ENCODE results near the gene FER1L5. TPM values are rescaled to one million over a fixed set of nuclear protein-coding genes. Genes with fewer than 3 reads are reported as not detected.

FER1L5 gene
- total RNA-seq, 1 experiment from 2014 or later: 1.2 TPM

DNA sequence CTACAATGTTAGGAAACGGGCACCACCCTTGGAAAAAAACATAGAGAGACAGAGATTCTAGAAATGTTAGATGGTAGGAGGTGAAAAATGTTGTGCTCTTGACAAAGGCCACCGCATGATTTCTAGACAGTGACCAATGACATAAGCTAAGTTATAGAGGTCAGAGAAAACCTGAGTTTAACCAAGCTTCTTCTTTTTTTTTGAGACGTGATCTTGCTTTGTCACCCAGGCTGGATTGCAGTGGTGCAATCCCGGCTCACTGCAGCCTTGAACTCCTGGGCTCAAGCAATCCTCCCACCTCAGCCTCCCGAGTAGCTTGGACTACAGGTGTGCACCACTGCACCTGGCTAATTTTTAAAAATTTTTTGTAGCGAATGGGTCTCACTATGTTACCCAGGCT, 13.0 kb downstream of the FER1L5 start:
- H3K9ac ChIP-seq (ENCODE audit: extremely low read depth, insufficient read length, low read length): no peak overlapping the region
- no peak overlapping the region for H2BK20ac ChIP-seq (ENCODE audit: low read depth, low read length, poor library complexity, severe bottlenecking)
- no peak overlapping the region for H2AK5ac ChIP-seq (ENCODE audit: insufficient read length, low read length)
- H2BK5ac ChIP-seq (ENCODE audit: insufficient read length, low read length): no peak overlapping the region
- H3K79me1 ChIP-seq (ENCODE audit: insufficient read depth, low read depth, low read length, poor library complexity, severe bottlenecking): no peaks in the 10 kb centered on the region
- no peaks in the 10 kb centered on the region for H3K79me2 ChIP-seq (ENCODE audit: insufficient read depth, low read length)
- no peak overlapping the region for H2BK12ac ChIP-seq (ENCODE audit: insufficient read length, low read depth, low read length)
- Mint-ChIP-seq H3K27ac (no peak overlapping the region), H3K36me3 (ENCODE audit: insufficient read depth in 1 of 3, low read depth in 3 of 3) (peaks cover 0 to 4% (median 0%) of the 10 kb centered on the region in 3 experiments; a peak in 2 of 7 replicates), H3K4me3 (no peak overlapping the region), H3K27me3 (ENCODE audit: low read depth) (peaks cover 2% of the 10 kb centered on the region; the same call in 1 of the 2 replicates), H3K4me1 (no peaks in the 10 kb centered on the region), H3K9me3 (no peaks in the 10 kb centered on the region)
- no peaks in the 10 kb centered on the region for H3K9me3 ChIP-seq (ENCODE audit: control insufficient read depth, low read depth, low read length)
- H2BK15ac ChIP-seq (ENCODE audit: low read depth, low read length): no peak overlapping the region
- no peaks in the 10 kb centered on the region for H3K4me1 ChIP-seq (ENCODE audit: insufficient read depth, low read length)
- no peak overlapping the region for H3K23ac ChIP-seq (ENCODE audit: insufficient read length, low read depth, low read length)
- no peaks in the 10 kb centered on the region for H3K27me3 ChIP-seq (ENCODE audit: insufficient read depth, low read length)
- no peak overlapping the region for H3K4ac ChIP-seq (ENCODE audit: low read depth, low read length)
- H4K20me1 ChIP-seq (ENCODE audit: control insufficient read depth, insufficient read depth, insufficient read length): no peaks in the 10 kb centered on the region
- no peak overlapping the region for H3T11ph ChIP-seq (ENCODE audit: low read length)
- no peak overlapping the region for H2BK120ac ChIP-seq (ENCODE audit: low read depth, low read length, poor library complexity, severe bottlenecking)
- no peak overlapping the region for H3K14ac ChIP-seq (ENCODE audit: insufficient read depth, low read length)
- no peak overlapping the region for H4K8ac ChIP-seq (replicated peaks; ENCODE audit: insufficient read length, low read depth, low read length)
- H3K56ac ChIP-seq (ENCODE audit: insufficient read length, low read depth, low read length): no peak overlapping the region
- no CpG with 5 or more reads among the region's 6 CpGs for WGBS (ENCODE audit: extremely low coverage, insufficient read length, low lambda C conversion rate)
- no peak overlapping the region for H3K27ac ChIP-seq (ENCODE audit: insufficient read length, low read depth, low read length)
- H3K4me2 ChIP-seq (ENCODE audit: insufficient read depth, insufficient read length, low read length): no peak overlapping the region
- H2AFZ ChIP-seq (ENCODE audit: low read length): no peak overlapping the region
- no peak for DNase-seq
- H4K91ac ChIP-seq (ENCODE audit: insufficient read length, low read depth, low read length): no peak overlapping the region
- H3K18ac ChIP-seq (ENCODE audit: insufficient read length, low read depth, low read length): no peak overlapping the region
- H4K5ac ChIP-seq (ENCODE audit: insufficient read length, low read depth, low read length): no peak overlapping the region
- TF ChIP-seq, protein P1, sequence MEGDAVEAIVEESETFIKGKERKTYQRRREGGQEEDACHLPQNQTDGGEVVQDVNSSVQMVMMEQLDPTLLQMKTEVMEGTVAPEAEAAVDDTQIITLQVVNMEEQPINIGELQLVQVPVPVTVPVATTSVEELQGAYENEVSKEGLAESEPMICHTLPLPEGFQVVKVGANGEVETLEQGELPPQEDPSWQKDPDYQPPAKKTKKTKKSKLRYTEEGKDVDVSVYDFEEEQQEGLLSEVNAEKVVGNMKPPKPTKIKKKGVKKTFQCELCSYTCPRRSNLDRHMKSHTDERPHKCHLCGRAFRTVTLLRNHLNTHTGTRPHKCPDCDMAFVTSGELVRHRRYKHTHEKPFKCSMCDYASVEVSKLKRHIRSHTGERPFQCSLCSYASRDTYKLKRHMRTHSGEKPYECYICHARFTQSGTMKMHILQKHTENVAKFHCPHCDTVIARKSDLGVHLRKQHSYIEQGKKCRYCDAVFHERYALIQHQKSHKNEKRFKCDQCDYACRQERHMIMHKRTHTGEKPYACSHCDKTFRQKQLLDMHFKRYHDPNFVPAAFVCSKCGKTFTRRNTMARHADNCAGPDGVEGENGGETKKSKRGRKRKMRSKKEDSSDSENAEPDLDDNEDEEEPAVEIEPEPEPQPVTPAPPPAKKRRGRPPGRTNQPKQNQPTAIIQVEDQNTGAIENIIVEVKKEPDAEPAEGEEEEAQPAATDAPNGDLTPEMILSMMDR (conservative IDR thresholded peaks at IDR 0.05): no peak
- H3K23me2 ChIP-seq (ENCODE audit: insufficient read length, low read depth, low read length, poor library complexity, severe bottlenecking): no peaks in the 10 kb centered on the region
